Stimulated activated CD4-positive, alpha-beta T cell treated with anti-CD3 and anti-CD28 coated beads, TNF-alpha, amount 100 ng/mL, for 24 hours (primary cell): ENCODE results near the gene MBD3L4.
"Not testable (repeated sequence)": the region's sequence is repeated elsewhere in the genome, so short reads cannot be mapped to it uniquely, and the experiment has no call there.

ENCODE experiments used
- DNase-seq, 3 experiments: peaks; one replicate each; pipeline ENCODE4 v3.0.0-alpha.2; 2020; ENCODE audit warnings: low read depth in 3 of 3

The MBD3L4 gene

GRCh38 chr19:7040079-7040478 is at the start of gene MBD3L4:
MBD3L4 (minus strand) TSS chr19:7040179; CDS start chr19:7040144, 35 bp downstream.
- DNase-seq = not testable (repeated sequence)

- no peak for DNase-seq
Observed at GRCh38 chr19:7088999-7089398, 49.0 kb upstream of the MBD3L4 start.

GRCh38 chr19:7083076-7083956 is 43.3 kb upstream of the MBD3L4 start:
- DNase-seq = no peak

- no peak for DNase-seq
Observed at GRCh38 chr19:7078008-7078407, 38.0 kb upstream of the MBD3L4 start.

- no peak for DNase-seq
Observed at GRCh38 chr19:7076151-7076550, 36.2 kb upstream of the MBD3L4 start.

- DNase-seq = no peak
Observed at GRCh38 chr19:7074705-7075282, 34.8 kb upstream of the MBD3L4 start.

- DNase-seq = no peak
Observed at GRCh38 chr19:7072541-7072940, 32.6 kb upstream of the MBD3L4 start.

GRCh38 chr19:7069904-7070226 is 29.9 kb upstream of the MBD3L4 start:
- DNase-seq = no peak

GRCh38 chr19:7069042-7069903 is 29.3 kb upstream of the MBD3L4 start, which contains the start of gene ZNF557:
ZNF557 (plus strand) TSS chr19:7069703; CDS start chr19:7075075, 5,372 bp downstream.
- DNase-seq = peak; percentile 96 to 99 (median 99)

- no peak for DNase-seq
Observed at GRCh38 chr19:7068599-7068998, 28.6 kb upstream of the MBD3L4 start.

- DNase-seq = no peak
Observed at GRCh38 chr19:7067716-7068115, 27.7 kb upstream of the MBD3L4 start.

GRCh38 chr19:7067122-7067521 is 27.1 kb upstream of the MBD3L4 start:
- not testable (repeated sequence) for DNase-seq

- DNase-seq = no peak
Observed at GRCh38 chr19:7063764-7064418, 23.9 kb upstream of the MBD3L4 start.

GRCh38 chr19:7063339-7063738 is 23.4 kb upstream of the MBD3L4 start:
- no peak for DNase-seq

GRCh38 chr19:7059977-7060376 is 20.0 kb upstream of the MBD3L4 start:
- DNase-seq = not testable (repeated sequence)

- not testable (repeated sequence) for DNase-seq
Observed at GRCh38 chr19:7058576-7058975, 18.6 kb upstream of the MBD3L4 start, which contains the start of gene MBD3L3. MBD3L3 (minus strand) TSS chr19:7058676; CDS start chr19:7058605, 71 bp downstream.

- DNase-seq = not testable (repeated sequence)
Observed at GRCh38 chr19:7056371-7056770, 16.4 kb upstream of the MBD3L4 start.

GRCh38 chr19:7055679-7056078 is 15.7 kb upstream of the MBD3L4 start:
- not testable (repeated sequence) for DNase-seq

GRCh38 chr19:7054635-7055368 is 14.8 kb upstream of the MBD3L4 start:
- not testable (repeated sequence) for DNase-seq

- not testable (repeated sequence) for DNase-seq
Observed at GRCh38 chr19:7052896-7053295, 12.9 kb upstream of the MBD3L4 start.

GRCh38 chr19:7051421-7051820 is 11.4 kb upstream of the MBD3L4 start:
- DNase-seq = not testable (repeated sequence)
